ENCODE results near the gene CPSF3.

The CPSF3 gene

GRCh38 chr2:9422321-9423099 lies 944 bp upstream of the CPSF3 start:
- no peak for DNase-seq

DNA sequence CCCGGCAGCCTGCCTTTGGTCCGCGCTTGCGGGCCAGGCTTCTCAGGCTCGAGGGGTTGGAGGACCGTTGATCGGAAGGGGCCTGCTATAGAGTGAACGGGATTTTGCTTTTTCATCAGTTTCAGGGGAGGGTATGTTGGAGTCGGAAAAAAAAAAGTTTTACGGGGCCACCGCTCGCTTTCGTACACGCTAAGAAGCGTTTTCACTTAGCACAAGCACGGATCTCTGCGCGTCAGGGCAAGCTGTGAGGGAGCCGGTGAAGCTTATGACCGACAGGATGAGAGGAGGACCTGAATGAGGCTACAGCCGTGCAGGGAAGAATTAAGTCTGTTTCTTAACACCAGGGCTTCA lies 443 bp downstream of the CPSF3 start:
- no peak for DNase-seq

DNA sequence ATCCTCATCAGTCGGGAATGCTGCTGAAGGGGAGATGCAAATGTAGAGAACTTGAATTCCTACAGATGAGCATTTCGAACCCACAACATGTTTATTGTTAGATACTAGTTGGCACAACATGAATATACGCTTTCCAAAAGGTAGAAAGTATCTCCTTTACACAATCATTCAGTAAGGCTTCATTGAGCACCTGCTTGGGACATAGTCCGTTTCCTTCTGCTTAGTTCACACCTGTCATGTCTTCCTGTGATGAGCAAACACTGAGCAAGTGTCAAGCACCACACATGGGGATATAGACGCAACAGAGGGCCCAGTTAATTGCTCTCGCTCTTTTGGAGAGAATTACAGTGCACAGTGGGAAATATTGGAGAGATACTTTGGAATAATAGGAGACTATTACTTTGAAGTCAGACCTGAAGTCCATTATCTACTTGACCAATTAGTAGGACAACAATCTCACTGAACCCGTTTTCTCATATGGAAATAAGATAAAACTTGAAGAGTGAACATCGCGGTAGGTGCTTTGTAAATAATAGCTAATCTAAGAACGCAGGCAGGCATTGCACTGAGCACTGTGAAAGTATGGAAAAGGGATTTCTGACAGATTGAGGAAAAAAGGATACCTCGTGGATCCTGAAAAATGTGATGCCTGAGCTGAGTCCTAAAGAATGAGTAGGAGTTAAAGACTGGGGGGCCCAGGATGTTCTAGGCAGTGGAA lies 1.2 kb downstream of the CPSF3 start:
- DNase-seq = no peak

GRCh38 chr2:9428965-9429577 lies 5.6 kb downstream of the CPSF3 start:
- no peak for DNase-seq

DNA sequence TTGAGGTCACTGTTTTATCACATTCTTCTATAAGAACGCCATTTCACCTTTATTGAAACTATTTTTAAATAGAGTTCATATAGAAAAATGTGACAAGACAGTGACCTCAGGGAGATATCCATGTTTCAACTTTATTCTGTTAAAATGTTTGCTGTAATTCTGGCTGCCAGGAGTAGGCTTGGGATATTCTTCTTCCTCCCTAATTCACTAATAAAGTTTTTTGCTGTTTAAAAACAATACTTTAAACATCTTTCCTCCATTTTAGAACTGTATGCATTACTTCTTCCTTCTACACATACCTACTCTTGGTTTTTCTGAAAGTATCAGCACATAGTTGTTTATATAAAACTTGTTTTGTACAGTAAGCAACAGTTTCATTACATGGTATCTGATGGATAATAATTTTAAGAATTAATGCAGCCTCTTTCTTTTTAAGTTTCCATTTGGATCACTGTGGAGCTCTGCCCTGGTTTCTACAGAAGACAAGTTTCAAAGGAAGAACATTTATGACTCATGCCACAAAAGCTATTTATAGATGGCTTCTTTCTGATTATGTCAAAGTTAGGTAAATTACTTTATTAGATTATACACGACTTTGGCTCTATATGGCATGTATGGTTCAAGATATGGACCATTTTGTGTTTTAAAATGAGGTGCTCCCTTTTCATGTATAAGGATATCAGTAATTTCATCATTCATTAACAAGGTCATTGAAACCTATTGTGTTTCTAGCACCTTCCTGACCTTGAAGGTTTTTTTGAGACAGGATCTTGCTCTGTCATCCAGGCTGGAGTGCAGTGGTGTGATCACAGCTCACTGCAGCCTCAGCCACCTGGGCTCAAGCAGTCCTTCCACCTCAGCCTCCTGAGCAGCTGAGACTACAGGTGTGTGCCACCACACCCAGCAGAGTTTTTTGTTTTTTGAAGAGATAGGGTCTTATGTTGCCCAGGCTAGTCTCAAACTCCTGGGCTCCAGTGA lies 7.2 kb downstream of the CPSF3 start:
- DNase-seq = no peak

GRCh38 chr2:9434489-9434888 lies 11.0 kb downstream of the CPSF3 start:
- no peak for DNase-seq

DNA sequence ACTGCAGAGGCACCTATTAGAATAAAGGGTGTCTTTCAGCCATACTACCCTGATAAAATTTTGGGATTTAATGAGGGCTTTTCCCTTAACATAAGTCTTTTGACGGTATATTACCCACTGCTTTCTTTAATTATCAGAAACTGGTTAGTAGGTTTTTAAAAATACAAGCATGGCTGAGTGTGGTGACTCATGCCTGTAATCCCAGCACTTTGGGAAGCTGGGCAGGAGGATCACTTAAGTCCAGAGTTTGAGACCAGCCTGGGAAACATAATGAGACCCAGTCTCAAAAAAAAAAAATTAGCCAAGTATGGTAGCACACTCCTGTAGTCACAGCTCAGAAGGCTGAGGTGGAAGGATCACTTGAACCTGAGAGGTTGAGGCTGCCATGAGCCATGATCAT lies 16.1 kb downstream of the CPSF3 start:
- no peak for DNase-seq

DNA sequence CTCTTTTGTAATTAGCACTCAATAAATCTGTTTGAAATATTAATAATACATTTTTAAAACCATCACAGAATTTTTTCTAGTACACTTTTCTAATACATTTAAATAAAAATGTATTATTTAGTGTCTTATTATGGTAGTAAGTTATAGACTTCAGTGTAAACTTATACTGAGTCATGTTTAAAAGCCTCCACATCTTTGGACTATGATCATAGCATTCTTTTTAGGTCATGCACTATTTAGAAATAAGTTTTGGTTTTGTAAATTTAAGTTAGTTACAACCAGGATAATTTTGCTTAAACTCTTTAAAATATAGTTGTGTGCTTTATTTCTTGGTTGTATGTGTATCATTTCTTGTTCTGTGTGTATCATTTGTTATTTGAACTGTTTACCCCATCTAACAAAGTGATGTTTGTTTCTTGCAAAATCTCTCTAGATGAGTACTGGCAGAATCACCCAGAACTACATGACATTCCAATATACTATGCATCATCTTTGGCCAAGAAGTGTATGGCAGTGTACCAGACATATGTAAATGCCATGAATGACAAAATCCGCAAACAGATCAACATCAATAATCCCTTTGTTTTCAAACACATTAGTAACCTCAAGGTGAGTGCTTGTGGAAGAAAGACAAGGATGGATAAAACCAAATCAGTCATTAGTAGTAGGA lies 16.7 kb downstream of the CPSF3 start:
- no peak for DNase-seq

GRCh38 chr2:9441556-9441955 lies 18.1 kb downstream of the CPSF3 start:
- DNase-seq = no peak

DNA sequence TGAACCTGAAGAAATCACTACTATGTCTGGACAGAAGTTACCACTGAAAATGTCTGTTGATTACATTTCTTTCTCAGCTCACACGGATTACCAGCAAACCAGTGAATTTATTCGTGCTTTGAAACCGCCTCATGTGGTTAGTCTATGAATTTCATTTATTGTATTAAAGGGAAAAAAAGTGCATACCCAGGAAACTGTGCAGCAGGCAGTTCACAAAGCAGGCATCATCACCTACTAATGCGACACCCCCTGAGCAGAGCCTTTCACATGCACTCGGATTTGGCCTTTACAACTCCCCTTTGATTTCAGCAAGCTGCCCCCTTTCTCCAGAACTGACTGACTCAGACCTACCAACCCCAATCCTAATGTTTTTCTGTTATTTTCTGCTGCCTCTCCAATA lies 20.1 kb downstream of the CPSF3 start:
- no peak for DNase-seq

GRCh38 chr2:9445089-9445488 lies 21.6 kb downstream of the CPSF3 start:
- DNase-seq = no peak

- DNase-seq = no peak
Measured at GRCh38 chr2:9451231-9451630, 27.8 kb downstream of the CPSF3 start.

DNA sequence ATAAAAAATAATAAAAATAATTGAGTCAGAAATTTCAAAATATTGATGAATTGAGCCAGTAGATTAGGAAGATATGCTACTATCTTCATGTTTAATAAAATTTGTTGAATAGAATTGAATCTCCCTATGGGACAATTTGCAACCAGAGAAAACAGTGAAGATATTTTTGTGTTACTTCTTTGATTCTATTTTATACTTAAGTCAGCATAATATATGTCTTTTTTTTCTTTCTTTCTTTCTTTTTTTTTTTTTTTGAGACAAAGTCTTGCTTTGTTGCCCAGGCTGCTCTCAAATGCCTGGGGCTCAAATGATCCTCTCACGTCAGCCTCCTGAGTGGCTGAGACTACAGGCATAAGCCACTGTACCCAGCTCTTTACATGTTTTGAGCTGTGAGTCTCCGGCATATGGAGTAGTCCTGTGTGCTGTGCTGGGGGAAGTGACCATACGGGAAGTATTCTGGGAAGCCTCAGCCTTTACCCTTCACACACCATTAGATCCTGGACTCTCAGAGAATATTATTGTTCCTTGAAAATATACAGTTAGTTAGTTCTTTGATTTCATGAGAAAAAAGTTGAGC lies 37.1 kb downstream of the CPSF3 start:
- no peak for DNase-seq

DNA sequence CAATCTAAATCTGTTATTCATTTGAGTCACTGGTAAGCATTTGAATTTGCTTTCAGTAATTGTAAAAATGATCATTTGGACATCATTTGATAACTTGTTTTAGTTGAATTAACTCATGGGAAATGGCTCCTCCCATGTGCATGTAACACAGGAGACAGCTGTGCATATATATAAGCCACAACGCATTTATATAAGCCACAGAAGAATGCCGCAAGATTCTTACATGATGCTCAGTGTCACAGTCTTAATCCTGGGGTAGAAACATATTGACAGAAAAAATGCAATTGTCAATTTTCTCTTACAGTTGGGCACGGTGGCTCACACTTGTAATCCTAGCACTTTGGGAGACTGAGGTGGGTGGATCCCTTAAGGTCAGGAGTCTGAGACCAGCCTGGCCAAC lies 37.6 kb downstream of the CPSF3 start:
- no peak for DNase-seq

- DNase-seq = no peak
Measured at GRCh38 chr2:9462313-9462712, 38.9 kb downstream of the CPSF3 start.

- no peak for DNase-seq
Measured at GRCh38 chr2:9462886-9463697, 39.6 kb downstream of the CPSF3 start.

- no peak for DNase-seq
Measured at GRCh38 chr2:9463698-9464034, 40.2 kb downstream of the CPSF3 start.

- DNase-seq = no peak
Measured at GRCh38 chr2:9465170-9465569, 41.7 kb downstream of the CPSF3 start.

DNA sequence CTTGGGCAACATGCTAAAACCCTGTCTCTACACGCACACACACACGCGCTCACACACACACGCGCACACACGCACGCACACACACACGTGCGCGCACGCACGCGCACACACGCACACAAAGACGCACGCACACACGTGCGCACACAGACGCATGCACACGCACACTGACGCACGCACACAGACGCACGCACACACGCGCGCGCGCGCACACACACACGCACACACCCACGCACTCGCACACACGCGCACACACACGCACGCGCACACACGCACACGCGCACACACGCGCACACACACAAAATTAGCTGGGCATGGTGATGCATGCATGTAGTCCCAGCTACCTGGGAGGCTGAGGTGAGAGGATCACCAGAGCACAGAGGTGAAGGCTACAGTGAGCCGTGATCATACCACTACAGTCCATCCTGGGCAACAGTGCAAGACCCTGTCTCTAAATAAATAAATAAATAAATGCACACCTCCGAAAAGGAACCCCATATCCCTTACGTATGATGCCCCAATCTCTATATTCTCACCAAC lies 42.8 kb downstream of the CPSF3 start:
- DNase-seq = no peak

- DNase-seq = no peak
Measured at GRCh38 chr2:9467687-9468086, 44.2 kb downstream of the CPSF3 start.

GRCh38 chr2:9471206-9471605 lies 47.8 kb downstream of the CPSF3 start:
- no peak for DNase-seq
